ENCODE measurements around the gene TINAGL1.

DNA sequence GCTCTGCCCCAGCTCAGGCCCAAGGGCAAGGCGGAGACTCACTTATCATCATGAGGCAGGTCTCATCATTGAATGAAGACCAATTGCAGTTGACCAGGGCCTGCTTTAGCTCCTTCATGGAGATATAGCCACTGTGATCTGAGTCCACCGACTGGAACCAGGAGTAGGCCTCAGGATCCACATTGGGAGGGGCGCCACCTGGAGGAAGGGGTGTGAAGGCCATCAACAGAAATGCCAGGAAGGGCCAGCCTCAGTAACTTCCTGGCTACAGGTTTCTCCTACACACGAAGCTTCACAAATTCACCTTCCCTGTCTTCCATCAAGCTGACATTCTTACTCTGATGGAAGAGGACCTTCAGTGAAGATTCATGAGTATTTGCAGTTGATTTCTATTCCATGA lies 56.8 kb downstream of the TINAGL1 start:
- TF ChIP-seq, protein P1, sequence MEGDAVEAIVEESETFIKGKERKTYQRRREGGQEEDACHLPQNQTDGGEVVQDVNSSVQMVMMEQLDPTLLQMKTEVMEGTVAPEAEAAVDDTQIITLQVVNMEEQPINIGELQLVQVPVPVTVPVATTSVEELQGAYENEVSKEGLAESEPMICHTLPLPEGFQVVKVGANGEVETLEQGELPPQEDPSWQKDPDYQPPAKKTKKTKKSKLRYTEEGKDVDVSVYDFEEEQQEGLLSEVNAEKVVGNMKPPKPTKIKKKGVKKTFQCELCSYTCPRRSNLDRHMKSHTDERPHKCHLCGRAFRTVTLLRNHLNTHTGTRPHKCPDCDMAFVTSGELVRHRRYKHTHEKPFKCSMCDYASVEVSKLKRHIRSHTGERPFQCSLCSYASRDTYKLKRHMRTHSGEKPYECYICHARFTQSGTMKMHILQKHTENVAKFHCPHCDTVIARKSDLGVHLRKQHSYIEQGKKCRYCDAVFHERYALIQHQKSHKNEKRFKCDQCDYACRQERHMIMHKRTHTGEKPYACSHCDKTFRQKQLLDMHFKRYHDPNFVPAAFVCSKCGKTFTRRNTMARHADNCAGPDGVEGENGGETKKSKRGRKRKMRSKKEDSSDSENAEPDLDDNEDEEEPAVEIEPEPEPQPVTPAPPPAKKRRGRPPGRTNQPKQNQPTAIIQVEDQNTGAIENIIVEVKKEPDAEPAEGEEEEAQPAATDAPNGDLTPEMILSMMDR (conservative IDR thresholded peaks at IDR 0.05), result peak; percentile 87
- no peak for TF ChIP-seq EZH2 (IDR thresholded peaks at IDR 0.05; ENCODE audit: low read depth)
